Skeletal muscle tissue (tissue), 4 donors: Measurements from ENCODE around the gene METTL4. TPM values are rescaled to one million over a fixed set of nuclear protein-coding genes. Genes with fewer than 3 reads are reported as not detected.
"Not testable (repeated sequence)": the region's sequence is repeated elsewhere in the genome, so short reads cannot be mapped to it uniquely, and the experiment has no call there.

Experiments
- H3K27ac ChIP-seq: one replicate; pipeline ENCODE4 v1.7.0; 2013; ENCODE audit warnings: mild to moderate bottlenecking, low read depth, low read length, inconsistent platforms
- H3K27me3 ChIP-seq, 3 donors: one replicate each; pipeline ENCODE4 v1.7.0; 2013; ENCODE audit warnings: low read length in 3 of 3; ENCODE audit not compliant: control insufficient read depth in 3 of 3, insufficient read depth in 3 of 3
- H3K36me3 ChIP-seq, 3 donors: one replicate each; pipeline ENCODE4 v1.7.0; 2013; ENCODE audit warnings: low read length in 3 of 3; ENCODE audit not compliant: control insufficient read depth in 3 of 3, insufficient read depth in 3 of 3
- H3K4me1 ChIP-seq, 3 donors: one replicate each; pipeline ENCODE4 v1.7.0; 2013; ENCODE audit warnings: low read length in 3 of 3, mild to moderate bottlenecking in 3 of 3; ENCODE audit not compliant: control insufficient read depth in 3 of 3, insufficient read depth in 3 of 3
- H3K4me3 ChIP-seq, 3 donors: one replicate each; pipeline ENCODE4 v1.7.0; 2013; ENCODE audit warnings: low read length in 3 of 3
- H3K9ac ChIP-seq, 3 donors: one replicate each; pipeline ENCODE4 v1.7.0; 2013; ENCODE audit warnings: low read length in 3 of 3, mild to moderate bottlenecking in 3 of 3, moderate library complexity in 2 of 3, low read depth in 1 of 3
- H3K9me3 ChIP-seq, 3 donors: one replicate each; pipeline ENCODE4 v1.7.0; 2013; ENCODE audit warnings: low read length in 3 of 3; ENCODE audit not compliant: control insufficient read depth in 3 of 3
- total RNA-seq: library from RNA; depleted of rRNA; stranded (reverse); fragments of >200 nt; gene quantifications from one replicate; pipeline ENCODE4 v1.2.3, GENCODE V29; 2014
- donor health status: Osteomylitis.

Gene METTL4
- total RNA-seq, 1 donor from 2014 or later = 6.3 TPM

- not testable (repeated sequence) for H3K4me3 ChIP-seq, H3K27ac ChIP-seq, H3K36me3 ChIP-seq, H3K9me3 ChIP-seq, H3K9ac ChIP-seq, H3K4me1 ChIP-seq, H3K27me3 ChIP-seq
Measured at GRCh38 chr18:2541925-2542563, 29.3 kb downstream of the METTL4 start.

- H3K27ac ChIP-seq = no peak overlapping the region
- H3K4me1 ChIP-seq = peaks cover 0 to 4% (median 0%) of the 10 kb centered on the region in 3 donors
- peaks cover 0 to 8% (median 2%) of the 10 kb centered on the region in 3 donors for H3K36me3 ChIP-seq
- H3K4me3 ChIP-seq = no peak overlapping the region
- H3K9me3 ChIP-seq = no peaks in the 10 kb centered on the region
- no peak overlapping the region for H3K9ac ChIP-seq
- H3K27me3 ChIP-seq = no peaks in the 10 kb centered on the region
Measured at GRCh38 chr18:2540575-2540974, 30.7 kb downstream of the METTL4 start.

GRCh38 chr18:2538844-2539243, 32.5 kb downstream of the METTL4 start:
- no peak overlapping the region for H3K27ac ChIP-seq
- H3K4me1 ChIP-seq = peaks cover 0 to 4% (median 0%) of the 10 kb centered on the region in 3 donors
- H3K27me3 ChIP-seq = no peaks in the 10 kb centered on the region
- H3K4me3 ChIP-seq = no peak overlapping the region
- no peak overlapping the region for H3K9ac ChIP-seq
- H3K36me3 ChIP-seq = peaks cover 0 to 13% (median 2%) of the 10 kb centered on the region in 3 donors
- no peaks in the 10 kb centered on the region for H3K9me3 ChIP-seq

- no peak overlapping the region for H3K9ac ChIP-seq
Measured at GRCh38 chr18:2538236-2538635, 33.1 kb downstream of the METTL4 start.

GRCh38 chr18:2537296-2537695, 34.0 kb downstream of the METTL4 start:
- H3K27me3 ChIP-seq = no peaks in the 10 kb centered on the region
- H3K36me3 ChIP-seq = peaks cover 0 to 9% (median 2%) of the 10 kb centered on the region in 3 donors
- no peak overlapping the region for H3K4me3 ChIP-seq
- no peaks in the 10 kb centered on the region for H3K9me3 ChIP-seq
- no peak overlapping the region for H3K27ac ChIP-seq
- no peak overlapping the region for H3K9ac ChIP-seq
- H3K4me1 ChIP-seq = peaks cover 0 to 4% (median 0%) of the 10 kb centered on the region in 3 donors

More at GRCh38 chr18:2538236-2538635, 33.1 kb downstream of the METTL4 start:
- no peak overlapping the region for H3K4me3 ChIP-seq
- no peak overlapping the region for H3K27ac ChIP-seq
- no peaks in the 10 kb centered on the region for H3K9me3 ChIP-seq
- peaks cover 0 to 4% (median 0%) of the 10 kb centered on the region in 3 donors for H3K4me1 ChIP-seq
- H3K27me3 ChIP-seq = no peaks in the 10 kb centered on the region
- H3K36me3 ChIP-seq = peaks cover 0 to 9% (median 2%) of the 10 kb centered on the region in 3 donors

- Histone ChIP-seq H3K4me1 (peaks cover 0 to 4% (median 0%) of the 10 kb centered on the region in 3 donors), H3K36me3 (peaks cover 0 to 9% (median 2%) of the 10 kb centered on the region in 3 donors), H3K9me3 (no peaks in the 10 kb centered on the region), H3K27ac (no peak overlapping the region), H3K4me3 (no peak overlapping the region), H3K27me3 (no peaks in the 10 kb centered on the region), H3K9ac (no peak overlapping the region)
Measured at GRCh38 chr18:2536493-2536892, 34.8 kb downstream of the METTL4 start.

- Histone ChIP-seq H3K27me3 (no peaks in the 10 kb centered on the region), H3K9ac (no peak overlapping the region), H3K9me3 (no peaks in the 10 kb centered on the region), H3K36me3 (peaks cover 0 to 9% (median 2%) of the 10 kb centered on the region in 3 donors), H3K4me3 (no peak overlapping the region), H3K4me1 (peaks cover 0 to 4% (median 0%) of the 10 kb centered on the region in 3 donors), H3K27ac (no peak overlapping the region)
Measured at GRCh38 chr18:2536063-2536462, 35.2 kb downstream of the METTL4 start.

- H3K27me3 ChIP-seq = no peaks in the 10 kb centered on the region
- peaks cover 0 to 4% (median 0%) of the 10 kb centered on the region in 3 donors for H3K4me1 ChIP-seq
- peaks cover 0 to 9% (median 2%) of the 10 kb centered on the region in 3 donors for H3K36me3 ChIP-seq
- H3K27ac ChIP-seq = no peak overlapping the region
- H3K9ac ChIP-seq = no peak overlapping the region
- H3K4me3 ChIP-seq = no peak overlapping the region
- no peaks in the 10 kb centered on the region for H3K9me3 ChIP-seq
Measured at GRCh38 chr18:2535419-2535910, 35.8 kb downstream of the METTL4 start.

- no peak overlapping the region for H3K9ac ChIP-seq
- no peaks in the 10 kb centered on the region for H3K9me3 ChIP-seq
- peaks cover 0 to 4% (median 0%) of the 10 kb centered on the region in 3 donors for H3K4me1 ChIP-seq
- H3K36me3 ChIP-seq = peaks cover 0 to 9% (median 2%) of the 10 kb centered on the region in 3 donors
- no peak overlapping the region for H3K27ac ChIP-seq
- no peaks in the 10 kb centered on the region for H3K27me3 ChIP-seq
- no peak overlapping the region for H3K4me3 ChIP-seq
Measured at GRCh38 chr18:2534906-2535305, 36.4 kb downstream of the METTL4 start.

- Histone ChIP-seq H3K9me3 (no peaks in the 10 kb centered on the region), H3K9ac (no peak overlapping the region), H3K4me1 (no peaks in the 10 kb centered on the region), H3K27me3 (no peaks in the 10 kb centered on the region), H3K4me3 (no peak overlapping the region), H3K36me3 (peaks cover 0 to 9% (median 2%) of the 10 kb centered on the region in 3 donors), H3K27ac (no peak overlapping the region)
Measured at GRCh38 chr18:2532797-2533196, 38.5 kb downstream of the METTL4 start.
